ENCODE results near the gene ROR2. TPM values are rescaled to one million over a fixed set of nuclear protein-coding genes. Genes with fewer than 3 reads are reported as not detected.

The ROR2 gene
- total RNA-seq, 2 experiments from 2014 or later: not detected

DNA sequence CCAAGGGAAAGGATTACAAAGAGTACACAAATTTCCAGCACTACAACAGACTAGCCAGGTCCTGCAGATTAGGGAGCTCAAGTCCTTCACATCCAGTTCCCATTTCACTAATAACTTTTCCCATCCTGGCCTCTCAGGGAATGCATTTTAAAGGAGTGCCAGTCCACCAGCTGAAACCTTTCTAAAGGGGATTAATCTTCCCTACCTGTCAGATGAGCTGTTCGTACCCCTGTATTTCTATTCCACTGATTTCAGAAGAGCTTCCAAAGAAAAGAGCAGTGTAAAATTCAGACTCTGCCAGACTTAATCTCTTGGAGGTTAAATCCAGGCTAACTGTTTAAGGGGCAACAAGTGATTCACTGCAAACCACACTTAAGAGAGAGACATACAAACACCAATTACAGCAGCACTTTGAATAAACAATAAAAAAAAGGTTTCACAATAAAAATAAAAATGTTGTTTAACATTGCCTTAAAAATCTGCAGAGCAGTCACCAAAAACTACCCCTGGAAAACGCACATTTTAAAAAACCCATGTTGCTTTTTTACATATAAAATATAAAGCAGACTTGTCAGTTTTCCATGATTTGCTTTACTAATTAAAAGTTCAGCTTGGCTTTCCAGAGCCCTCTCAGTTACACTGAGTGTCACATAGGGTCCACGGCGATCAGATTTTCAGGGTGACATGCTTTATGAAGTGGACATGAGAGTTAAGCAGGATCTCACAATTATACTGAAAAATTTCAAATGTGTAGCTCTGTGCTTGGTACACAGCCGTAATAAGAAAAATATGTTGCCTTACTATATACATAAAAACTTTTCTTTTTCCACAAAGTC, 3.2 kb downstream of the ROR2 start:
- no peak for ATAC-seq (ENCODE audit: poor library complexity)
- H3K9me3 ChIP-seq (ENCODE audit: control insufficient read depth in 1 of 2, insufficient read depth in 1 of 2, low read length in 2 of 2): peaks cover under 1 to 14% of the 10 kb centered on the region in 2 experiments
- intact Hi-C loops (cut with DNase I, micrococcal nuclease): no loop called here
- H3K36me3 Mint-ChIP-seq (ENCODE audit: low read depth): no peaks in the 10 kb centered on the region
- no peak overlapping the region for H3K27ac Mint-ChIP-seq
- no peak overlapping the region for H3K4me3 Mint-ChIP-seq
- no peaks in the 10 kb centered on the region for H3K36me3 ChIP-seq (ENCODE audit: insufficient read depth, low read length)
- ChIA-PET POLR2A (no interaction called here), CTCF (no interaction called here)
- TF ChIP-seq, protein P1, sequence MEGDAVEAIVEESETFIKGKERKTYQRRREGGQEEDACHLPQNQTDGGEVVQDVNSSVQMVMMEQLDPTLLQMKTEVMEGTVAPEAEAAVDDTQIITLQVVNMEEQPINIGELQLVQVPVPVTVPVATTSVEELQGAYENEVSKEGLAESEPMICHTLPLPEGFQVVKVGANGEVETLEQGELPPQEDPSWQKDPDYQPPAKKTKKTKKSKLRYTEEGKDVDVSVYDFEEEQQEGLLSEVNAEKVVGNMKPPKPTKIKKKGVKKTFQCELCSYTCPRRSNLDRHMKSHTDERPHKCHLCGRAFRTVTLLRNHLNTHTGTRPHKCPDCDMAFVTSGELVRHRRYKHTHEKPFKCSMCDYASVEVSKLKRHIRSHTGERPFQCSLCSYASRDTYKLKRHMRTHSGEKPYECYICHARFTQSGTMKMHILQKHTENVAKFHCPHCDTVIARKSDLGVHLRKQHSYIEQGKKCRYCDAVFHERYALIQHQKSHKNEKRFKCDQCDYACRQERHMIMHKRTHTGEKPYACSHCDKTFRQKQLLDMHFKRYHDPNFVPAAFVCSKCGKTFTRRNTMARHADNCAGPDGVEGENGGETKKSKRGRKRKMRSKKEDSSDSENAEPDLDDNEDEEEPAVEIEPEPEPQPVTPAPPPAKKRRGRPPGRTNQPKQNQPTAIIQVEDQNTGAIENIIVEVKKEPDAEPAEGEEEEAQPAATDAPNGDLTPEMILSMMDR (IDR thresholded peaks at IDR 0.05): no peak
- no peak for DNase-seq
- H3K4me1 Mint-ChIP-seq (ENCODE audit: low read depth): no peaks in the 10 kb centered on the region
- peaks cover 74% of the 10 kb centered on the region for H3K27me3 Mint-ChIP-seq
- H3K27me3 ChIP-seq (ENCODE audit: control insufficient read depth in 1 of 2, insufficient read depth in 2 of 2, low read length in 2 of 2): peaks cover 34 to 61% of the 10 kb centered on the region in 2 experiments
- H3K27ac ChIP-seq (ENCODE audit: low read depth in 1 of 2, low read length in 2 of 2): no peak overlapping the region
- no peaks in the 10 kb centered on the region for H3K9me3 Mint-ChIP-seq
- peaks cover 12% of the 10 kb centered on the region for H3K4me1 ChIP-seq (ENCODE audit: insufficient read depth, low read length)
- H3K4me3 ChIP-seq (ENCODE audit: low read length): no peak overlapping the region

DNA sequence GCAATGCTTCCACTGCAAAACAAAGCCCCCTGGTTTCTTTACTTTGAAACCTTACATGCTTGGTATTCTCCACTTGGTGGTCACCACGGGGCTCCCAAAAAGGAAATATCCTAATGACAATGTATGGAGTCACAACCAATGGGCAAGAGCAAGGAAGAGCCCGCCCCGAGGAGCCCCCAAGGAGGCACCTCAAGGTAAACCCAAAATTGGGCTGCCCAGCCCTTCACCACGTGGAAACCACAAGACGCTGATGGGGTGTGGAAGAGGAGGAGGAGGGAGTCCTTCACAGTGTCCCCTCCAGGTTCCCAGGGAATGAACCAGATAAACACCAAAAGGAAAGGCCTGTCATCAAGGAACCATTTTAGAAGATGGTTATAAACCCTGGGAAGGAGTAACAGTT, 3.8 kb downstream of the ROR2 start:
- no peaks in the 10 kb centered on the region for H3K36me3 ChIP-seq (ENCODE audit: insufficient read depth, low read length)
- Mint-ChIP-seq H3K9me3 (no peaks in the 10 kb centered on the region), H3K4me3 (no peak overlapping the region), H3K36me3 (ENCODE audit: low read depth) (no peaks in the 10 kb centered on the region), H3K27me3 (peaks cover 68% of the 10 kb centered on the region), H3K27ac (no peak overlapping the region), H3K4me1 (ENCODE audit: low read depth) (no peaks in the 10 kb centered on the region)
- H3K27ac ChIP-seq (ENCODE audit: low read depth in 1 of 2, low read length in 2 of 2): no peak overlapping the region
- TF ChIP-seq, protein P1 (IDR thresholded peaks at IDR 0.05): no peak
- H3K27me3 ChIP-seq (ENCODE audit: control insufficient read depth in 1 of 2, insufficient read depth in 2 of 2, low read length in 2 of 2): peaks cover 27 to 54% of the 10 kb centered on the region in 2 experiments
- no peak for ATAC-seq (ENCODE audit: poor library complexity)
- intact Hi-C loops (cut with DNase I, micrococcal nuclease): no loop called here
- H3K4me1 ChIP-seq (ENCODE audit: insufficient read depth, low read length): peaks cover 12% of the 10 kb centered on the region
- no peak for DNase-seq
- peaks cover 0 to 14% of the 10 kb centered on the region in 2 experiments for H3K9me3 ChIP-seq (ENCODE audit: control insufficient read depth in 1 of 2, insufficient read depth in 1 of 2, low read length in 2 of 2)
- H3K4me3 ChIP-seq (ENCODE audit: low read length): no peak overlapping the region
- POLR2A ChIA-PET: no interaction called here
- CTCF ChIA-PET: no interaction called here

DNA sequence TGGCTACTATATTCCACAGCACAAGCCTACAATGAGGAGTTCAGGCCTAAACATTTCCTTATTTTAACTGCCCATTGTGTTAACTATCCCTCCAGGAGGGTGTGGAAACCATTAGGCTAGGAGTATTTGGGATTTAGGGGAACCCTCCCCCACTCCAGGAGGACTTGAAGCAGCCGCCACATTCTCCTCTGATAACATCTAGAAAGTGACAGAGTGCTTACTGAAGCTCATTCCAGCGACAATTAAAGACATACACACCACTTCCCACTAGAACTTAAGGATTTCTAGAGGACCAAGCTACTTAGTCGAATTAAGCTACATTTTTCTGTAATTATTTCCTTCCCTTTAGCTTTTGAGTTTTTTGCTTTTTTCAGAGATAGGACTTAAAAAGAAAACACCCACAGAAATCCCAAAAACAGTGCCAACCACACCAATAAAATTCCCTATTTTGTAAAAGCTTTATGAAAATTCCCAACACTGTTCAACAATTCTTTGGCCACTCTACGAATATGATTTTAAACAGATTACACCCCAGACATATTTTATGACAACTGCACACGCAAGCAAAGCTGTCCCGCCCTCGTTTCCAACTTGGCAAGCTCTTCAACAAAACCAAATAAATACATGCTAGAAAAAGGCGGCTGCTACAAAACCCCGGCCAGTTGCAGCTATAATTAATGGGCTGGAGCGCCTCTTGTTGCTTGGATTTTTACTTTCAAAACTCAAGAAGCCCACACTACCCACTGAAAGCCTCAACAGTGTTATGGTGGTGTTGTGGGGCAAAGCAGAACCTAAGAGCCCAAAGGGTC, 4.5 kb downstream of the ROR2 start:
- no peak overlapping the region for H3K27ac ChIP-seq (ENCODE audit: low read depth in 1 of 2, low read length in 2 of 2)
- H3K27me3 ChIP-seq (ENCODE audit: control insufficient read depth in 1 of 2, insufficient read depth in 2 of 2, low read length in 2 of 2): peaks cover 22 to 47% of the 10 kb centered on the region in 2 experiments
- DNase-seq: no peak
- peaks cover 0 to 13% of the 10 kb centered on the region in 2 experiments for H3K9me3 ChIP-seq (ENCODE audit: control insufficient read depth in 1 of 2, insufficient read depth in 1 of 2, low read length in 2 of 2)
- no peaks in the 10 kb centered on the region for H3K36me3 Mint-ChIP-seq (ENCODE audit: low read depth)
- H3K9me3 Mint-ChIP-seq: no peaks in the 10 kb centered on the region
- no peak overlapping the region for H3K4me3 Mint-ChIP-seq
- peaks cover 10% of the 10 kb centered on the region for H3K4me1 ChIP-seq (ENCODE audit: insufficient read depth, low read length)
- intact Hi-C loops (cut with DNase I, micrococcal nuclease): no loop called here
- ChIA-PET POLR2A (no interaction called here), CTCF (no interaction called here)
- TF ChIP-seq, protein P1 (IDR thresholded peaks at IDR 0.05): no peak
- peaks cover 60% of the 10 kb centered on the region for H3K27me3 Mint-ChIP-seq
- no peak for ATAC-seq (ENCODE audit: poor library complexity)
- no peaks in the 10 kb centered on the region for H3K36me3 ChIP-seq (ENCODE audit: insufficient read depth, low read length)
- H3K27ac Mint-ChIP-seq: no peak overlapping the region
- H3K4me1 Mint-ChIP-seq (ENCODE audit: low read depth): no peaks in the 10 kb centered on the region
- H3K4me3 ChIP-seq (ENCODE audit: low read length): no peak overlapping the region

Data from CD4-positive, alpha-beta T cell (primary cell).